NCI-H226 (cell line): ENCODE data around the gene NOL3.
"Not testable (repeated sequence)": the region's sequence is repeated elsewhere in the genome, so short reads cannot be mapped to it uniquely, and the experiment has no call there.

ENCODE experiments used
- DNase-seq: peaks from one replicate; pipeline ENCODE4 v3.0.0-alpha.2; 2015

The NOL3 gene

DNA sequence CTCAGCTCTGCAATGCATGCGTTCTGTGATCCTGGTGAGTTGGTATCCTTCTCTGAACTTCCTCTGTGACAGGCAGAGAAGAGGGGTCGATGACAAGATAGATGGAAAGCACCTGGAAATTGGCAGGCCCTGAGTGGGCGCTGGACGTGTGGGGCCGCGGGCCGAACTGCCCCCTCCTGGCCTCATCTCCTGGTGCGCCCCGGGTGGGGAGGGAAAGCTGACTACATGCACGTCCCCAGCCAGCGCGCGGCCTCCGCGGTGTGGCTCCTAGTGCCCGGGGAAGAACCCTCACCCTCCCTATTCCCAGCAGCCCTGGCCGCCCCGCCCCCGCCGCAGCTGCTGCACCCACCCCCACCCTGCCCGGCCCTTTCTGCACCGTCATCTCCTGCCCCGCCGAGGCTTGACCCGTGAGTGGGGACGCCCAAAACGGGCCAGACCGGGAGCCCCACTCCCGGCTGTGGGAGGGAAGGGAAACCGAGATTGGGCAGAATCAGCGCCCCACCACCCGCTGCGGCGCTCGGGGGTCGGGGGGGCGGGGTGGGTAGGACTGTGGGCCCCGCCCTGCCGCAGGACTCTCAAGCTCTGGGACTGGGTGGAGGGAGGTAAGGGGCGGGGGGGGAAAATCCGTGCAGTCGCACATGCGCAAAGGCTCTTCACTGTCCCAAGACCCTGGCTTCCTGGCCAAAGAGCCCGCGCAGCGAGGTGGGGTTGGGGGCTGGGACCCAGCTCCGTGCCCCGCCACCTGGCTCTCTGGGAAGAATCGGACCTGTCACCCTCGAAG, at the start of gene NOL3:
Gene NOL3, plus strand, starts transcription at position 371 of the 781 bp plus-strand sequence.
- DNase-seq = peak; percentile 67

DNA sequence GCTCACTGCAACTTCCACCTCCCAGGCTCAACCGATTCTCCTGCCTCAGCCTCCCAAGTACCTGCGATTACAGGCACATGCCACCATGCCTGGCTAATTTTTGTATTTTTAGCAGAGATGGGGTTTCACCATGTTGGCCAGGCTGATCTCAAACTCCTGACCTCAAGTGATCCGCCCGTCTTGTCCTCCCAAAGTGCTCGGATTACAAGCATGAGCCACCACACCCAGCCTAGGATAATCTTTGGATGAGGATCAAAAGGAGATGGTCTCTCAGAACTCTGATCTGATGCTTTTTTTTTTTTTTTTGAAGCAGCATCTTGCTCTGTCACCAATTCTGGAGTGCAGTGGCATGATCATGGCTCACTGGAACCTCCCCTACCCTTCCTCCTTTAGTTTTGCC, 47.5 kb upstream of the NOL3 start:
- DNase-seq = not testable (repeated sequence)

DNA sequence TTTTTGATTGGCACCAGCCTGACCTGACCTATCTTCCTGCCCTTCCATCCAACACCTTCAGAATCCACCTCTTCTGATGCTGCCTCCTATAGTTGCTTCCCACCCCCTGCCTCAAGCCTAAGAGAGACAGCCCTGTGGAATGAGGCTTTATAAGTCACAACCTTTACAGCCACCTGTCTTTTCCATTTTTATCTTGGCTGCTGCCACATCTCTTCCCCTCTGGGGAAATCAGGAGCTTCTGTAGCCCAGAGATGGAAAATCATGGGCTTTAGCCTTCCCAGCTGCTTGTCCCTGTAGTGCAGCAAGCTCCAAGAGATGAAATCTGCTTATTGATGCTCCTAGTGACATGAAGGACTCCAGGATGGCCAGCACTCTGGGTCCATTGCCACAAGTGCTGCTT, 41.9 kb upstream of the NOL3 start:
- no peak for DNase-seq

DNA sequence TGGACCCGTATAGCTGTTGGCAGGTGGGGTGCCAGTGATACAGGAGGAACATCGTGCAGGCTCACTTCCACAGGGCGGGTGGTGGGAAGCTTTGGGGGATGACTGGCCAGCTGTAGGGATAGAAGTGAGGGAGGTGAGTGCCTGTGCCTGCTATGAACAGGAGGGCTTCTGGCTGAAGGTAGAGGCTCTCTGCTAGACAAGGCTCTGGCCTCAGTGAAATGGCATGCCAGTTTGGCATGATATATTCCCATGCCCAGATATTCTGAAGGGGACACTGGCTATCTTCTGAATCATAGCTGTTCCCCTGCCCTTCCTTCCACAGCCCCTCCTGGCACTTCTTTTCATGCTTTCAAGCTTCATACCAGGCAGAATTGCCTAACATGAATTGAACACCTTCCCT, 41.5 kb upstream of the NOL3 start:
- no peak for DNase-seq

DNA sequence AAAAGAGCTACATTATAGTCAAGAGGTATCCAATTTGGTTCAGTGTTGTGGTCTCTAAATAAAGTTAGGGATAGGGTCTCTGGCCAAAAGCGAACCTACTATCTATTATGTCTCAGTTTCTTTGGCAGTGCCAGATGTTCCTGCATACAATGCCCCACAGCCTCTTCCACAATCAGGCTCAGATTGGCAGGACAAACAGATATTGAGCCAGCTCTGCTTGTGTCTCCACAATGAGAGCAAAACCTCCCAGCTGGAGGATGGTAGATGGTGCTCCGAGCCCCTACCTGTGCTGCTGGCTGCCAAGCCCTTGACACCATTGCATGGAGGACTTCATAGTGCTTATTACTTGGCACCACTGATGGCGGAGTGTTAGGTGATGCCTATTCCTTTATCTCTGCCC, 40.9 kb upstream of the NOL3 start:
- no peak for DNase-seq

DNA sequence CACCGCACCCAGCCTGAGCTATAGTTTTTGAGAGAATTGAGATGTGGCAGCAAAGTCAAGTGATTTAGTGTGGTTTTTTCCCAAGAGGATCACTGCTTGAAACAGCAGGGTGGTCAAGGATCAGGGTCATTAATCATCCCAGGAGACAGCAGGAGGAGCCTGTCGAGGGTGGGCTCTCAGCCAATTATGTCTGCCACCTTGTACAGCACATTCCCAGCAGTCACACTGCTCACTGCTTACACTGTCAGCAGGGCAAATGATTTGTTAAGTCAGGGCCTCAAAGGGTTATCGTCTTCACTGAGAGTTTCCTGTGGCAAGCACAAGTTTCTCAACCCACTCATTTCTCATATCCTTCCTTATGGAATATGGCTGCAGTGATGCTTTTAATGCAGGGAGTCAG, 32.7 kb upstream of the NOL3 start:
- DNase-seq = peak; percentile 73

DNA sequence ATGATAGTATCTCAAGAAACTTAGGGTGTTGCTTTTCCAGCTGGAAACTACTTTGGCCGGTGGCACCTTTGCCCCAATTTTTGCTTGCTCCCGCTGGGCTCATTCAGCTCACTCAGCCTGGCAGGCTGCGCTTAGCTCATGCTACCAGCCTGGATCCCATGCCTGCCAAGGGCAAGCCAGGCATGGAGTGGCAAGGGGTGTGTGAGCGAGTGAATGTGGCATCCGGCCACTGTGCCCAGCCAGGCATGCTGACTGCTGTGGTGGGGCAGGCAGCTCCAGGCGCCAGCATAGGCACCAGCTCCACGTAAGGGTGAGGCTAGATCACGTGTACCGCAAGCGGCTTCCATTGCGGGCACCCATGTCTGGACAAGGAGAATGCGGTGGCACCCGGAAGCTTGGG, 28.9 kb upstream of the NOL3 start:
- no peak for DNase-seq

DNA sequence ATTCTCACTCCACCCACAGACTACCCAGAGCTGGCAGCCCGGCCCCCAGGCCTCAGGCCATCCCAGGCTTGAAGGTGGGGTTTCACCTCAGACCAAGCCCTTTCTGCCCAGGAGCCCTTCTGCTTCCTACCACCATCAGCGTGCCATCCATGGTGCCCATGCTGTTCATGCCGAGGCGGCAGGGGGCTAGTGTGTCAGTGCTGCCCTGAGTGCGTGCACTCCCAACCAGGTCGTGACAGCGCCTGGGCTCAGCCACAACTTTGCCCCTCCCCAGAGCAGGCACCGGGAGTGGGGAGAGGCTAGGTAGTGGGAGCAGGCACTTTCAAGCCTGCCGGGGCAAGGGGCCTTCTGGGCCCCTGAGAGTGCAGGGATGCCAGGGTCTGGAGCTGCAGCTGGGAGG, 28.0 kb upstream of the NOL3 start:
- no peak for DNase-seq

DNA sequence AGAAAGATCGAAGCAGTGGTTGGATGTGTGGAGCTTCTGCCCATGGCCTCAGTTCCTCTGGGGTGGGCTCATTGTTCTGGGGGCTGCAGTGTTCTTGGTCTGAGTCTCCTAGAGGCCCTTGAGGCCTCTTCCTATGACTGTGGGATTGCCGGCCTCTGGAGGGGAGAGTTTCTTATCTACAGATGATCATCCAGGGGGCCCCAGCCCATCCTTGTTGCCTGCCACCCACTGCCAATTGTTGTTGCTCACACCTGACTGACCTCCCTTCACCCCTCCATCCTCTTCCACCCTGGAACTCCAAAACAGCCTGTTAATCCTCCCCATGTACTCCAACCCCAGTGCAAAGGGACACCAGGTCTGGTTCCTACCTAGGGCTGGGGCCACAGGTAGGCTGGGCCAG, 25.4 kb upstream of the NOL3 start:
- no peak for DNase-seq

DNA sequence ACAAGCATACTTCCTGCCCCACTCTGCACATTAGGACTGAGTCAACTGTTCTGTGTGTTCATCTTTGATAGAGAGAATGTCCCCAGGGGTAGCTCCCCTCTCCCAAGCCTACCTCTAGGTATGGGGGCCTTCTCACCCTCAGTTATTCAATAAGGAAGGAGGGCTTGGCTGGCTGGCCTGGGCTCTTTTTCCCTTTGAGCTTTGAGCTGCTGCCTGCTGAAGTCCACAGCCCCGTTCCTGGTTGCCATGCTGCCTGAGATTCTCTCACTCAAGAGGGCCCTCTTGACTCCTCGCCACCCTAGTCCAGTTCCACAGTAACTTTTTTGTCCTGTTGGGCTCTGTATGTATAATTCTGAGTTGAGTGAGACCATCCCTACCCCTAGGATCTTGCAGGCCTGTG, 24.6 kb upstream of the NOL3 start:
- no peak for DNase-seq

DNA sequence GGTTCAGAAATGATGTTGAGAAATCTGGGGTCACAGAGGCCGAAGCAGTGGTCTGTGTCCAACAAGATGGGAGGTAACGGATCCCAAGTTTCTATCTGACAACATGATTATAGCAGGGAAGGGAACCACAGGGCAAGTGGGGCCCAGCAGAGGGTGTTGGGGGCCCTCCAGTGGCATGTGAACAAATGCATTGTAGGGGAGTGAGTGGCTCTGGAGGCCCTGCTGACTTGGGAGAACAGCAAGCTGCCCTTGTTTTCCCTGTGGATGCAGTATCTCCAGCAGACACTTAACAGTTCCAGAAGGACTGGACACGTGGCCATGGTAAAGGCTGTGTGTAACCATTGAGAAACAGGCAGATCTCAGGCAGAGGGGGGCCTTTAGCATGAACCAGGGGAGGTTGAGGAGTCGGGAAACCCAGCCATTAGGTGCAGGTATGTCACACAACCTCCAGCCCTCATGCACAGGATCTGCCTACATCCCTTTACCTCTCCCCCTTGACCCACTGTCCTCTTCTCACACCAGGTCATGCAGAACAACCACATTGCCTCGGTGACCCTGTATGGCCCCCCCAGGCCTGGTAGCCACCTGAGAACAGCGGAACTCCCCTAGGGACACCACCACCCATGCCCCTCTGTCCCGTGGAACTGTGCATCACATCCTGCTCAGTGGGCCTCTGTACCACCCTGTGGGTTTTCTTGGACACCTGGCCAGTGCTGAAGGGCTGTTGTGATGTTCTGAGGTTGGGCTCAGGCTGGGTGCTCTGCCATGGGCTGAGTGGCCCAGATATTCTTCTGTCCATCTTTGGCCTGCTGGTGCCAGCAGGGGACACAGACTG, 23.6 kb upstream of the NOL3 start:
- DNase-seq = no peak

DNA sequence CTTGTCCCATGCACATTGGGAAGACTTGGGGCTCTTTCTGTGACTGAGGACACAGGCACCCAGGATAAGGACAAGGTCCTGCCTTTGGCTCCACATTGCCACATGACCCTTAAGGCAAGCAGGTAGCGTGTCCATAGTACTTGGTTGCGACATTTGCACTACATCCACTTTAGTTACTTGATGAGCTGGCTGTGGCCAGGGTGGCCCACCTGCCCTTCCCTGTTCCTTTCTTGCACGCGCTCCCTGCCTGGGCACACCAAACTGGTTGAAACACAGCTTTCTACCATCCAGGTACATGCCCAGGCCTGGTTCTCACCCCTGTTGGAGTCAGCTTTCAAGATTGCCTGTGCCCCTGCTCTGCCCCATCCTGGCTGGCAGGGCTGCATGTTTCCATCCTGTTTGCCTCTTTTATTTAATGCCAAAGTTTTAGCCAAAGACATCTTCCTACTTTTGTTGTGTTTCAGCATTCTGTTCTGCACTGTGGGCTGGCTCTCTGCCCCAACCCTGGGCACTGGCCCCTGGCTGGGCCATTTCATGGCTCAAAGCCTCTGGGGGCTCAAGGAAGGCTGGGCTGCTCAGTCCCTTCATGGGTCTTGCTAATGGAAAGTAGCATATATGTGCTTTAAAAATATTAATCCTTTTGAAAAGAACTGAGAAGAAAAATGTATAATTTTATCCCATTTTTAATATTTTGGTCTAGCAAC, 22.7 kb upstream of the NOL3 start:
- DNase-seq = no peak

DNA sequence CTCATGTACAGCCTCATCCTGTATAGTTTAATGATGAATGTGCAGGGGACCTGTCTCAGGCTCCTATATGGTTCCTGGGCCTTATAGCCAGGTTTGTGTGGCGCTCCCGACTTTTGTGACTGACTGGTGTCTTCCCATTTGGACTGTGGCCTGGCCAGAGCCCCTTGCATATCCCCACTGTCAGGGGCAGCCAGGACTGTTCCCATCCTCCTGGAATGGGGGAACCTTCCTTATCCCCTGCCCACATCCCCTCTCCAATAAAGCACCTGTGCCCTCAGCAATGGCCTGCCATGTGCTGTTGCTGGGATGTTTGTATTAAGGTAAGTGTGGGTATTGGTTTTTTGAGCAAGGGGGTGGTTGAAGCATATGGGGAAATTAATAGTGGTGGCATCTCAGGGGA, 22.1 kb upstream of the NOL3 start:
- DNase-seq = no peak

DNA sequence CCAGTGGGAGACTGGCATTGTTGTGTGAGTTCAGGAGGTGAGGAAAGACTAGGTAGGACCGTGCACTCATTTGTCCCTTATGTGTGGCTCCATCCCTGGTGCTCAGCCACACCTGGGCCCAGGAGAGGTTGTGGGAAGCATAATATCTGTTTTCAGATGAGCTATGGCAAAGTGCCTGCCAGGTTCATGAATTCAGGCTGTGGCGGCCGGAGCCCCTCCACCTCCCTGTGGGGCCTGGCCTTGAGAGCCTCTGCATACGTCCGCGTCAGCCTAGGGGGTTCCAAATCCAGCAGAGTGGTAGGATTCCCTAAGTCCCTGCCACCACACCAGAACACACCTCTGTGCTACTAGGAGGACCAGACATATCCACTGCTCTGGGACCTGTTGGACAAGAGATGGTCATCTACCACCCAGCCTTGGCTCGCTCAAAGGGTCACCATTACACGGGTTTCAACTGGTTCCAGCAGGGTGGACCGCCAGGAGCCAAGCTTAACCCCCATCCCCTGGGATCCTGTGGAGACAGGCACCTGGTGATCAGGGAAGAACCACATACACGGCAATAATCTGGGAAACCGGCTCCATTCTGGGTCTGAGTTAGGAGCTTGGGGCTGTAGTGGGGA, 21.6 kb upstream of the NOL3 start:
- no peak for DNase-seq

DNA sequence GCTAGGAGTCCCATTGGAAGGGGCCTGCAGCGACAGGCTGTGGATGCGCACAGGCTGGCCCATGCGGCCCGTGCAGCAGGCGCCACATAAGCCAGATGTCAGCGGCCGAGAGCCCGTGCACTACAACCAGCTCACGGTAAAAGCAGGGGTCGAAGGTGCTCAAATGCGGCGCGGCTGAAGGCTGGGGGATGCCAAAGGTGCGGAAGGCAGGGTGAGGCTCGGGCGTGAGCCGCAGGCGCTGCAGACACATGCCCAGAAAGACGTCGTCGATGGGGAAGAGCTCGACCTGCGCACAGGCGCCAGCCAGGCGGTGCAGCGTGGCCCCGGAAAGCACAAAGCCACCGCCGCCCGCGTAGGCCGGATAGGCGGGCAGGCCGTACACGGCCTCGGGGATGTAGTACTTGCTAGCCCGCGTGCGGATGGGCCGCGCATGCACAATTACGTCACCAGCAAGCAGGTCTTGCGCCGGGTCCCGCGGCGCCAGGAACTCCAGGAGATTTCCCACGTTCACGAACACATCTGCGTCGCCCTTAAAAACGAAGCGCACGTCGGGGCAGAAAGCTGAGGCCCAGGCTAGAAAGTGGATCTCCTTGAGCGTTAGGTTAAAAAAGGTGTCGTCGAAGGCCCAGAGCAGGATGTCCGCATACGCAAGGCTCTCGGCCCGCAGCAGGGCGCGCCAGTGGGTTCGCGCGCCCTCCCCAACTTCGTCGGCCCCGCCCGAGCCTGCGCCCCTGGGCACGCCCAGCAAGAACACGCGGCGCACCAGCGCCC, 20.9 kb upstream of the NOL3 start:
- DNase-seq = no peak

DNA sequence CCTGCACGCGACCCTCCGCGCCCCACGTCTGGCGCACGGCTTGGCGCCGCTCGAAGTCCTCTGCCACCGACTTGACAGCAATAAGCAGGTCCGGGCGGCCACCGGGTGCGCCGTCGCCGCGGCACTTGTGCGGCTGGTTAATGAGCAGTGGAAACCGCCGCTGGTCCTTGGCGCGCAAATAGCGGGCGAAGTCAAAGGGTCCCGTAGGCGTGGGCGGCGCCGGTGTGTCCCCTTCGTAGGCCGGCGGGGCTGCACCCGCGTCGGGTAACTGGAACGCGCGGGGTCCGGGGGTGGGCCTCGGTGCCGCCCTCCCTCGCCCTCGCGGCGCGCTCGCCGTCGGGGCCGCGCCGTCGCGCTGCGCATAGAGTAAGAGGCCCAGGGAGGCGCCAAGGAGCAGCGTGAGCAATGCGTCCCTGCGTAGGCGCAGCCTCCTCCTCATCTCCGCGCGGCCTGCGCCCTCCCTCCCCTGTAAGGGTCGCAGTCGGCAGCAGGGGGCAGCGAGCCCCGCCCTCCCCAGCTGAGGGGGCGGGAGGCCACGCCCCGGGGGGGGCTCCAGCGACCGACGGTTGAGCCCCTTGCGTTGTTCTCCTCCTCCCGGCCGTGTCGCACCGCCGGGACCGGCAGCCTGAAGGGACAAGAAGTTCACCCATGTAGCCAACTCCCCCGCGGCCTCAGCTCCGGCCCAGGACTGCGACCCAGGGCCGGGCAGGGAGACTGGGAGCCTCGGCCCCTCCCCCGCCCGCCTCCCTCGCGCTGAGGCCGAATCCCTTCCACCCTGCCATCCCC, 20.1 kb upstream of the NOL3 start:
- DNase-seq = no peak

DNA sequence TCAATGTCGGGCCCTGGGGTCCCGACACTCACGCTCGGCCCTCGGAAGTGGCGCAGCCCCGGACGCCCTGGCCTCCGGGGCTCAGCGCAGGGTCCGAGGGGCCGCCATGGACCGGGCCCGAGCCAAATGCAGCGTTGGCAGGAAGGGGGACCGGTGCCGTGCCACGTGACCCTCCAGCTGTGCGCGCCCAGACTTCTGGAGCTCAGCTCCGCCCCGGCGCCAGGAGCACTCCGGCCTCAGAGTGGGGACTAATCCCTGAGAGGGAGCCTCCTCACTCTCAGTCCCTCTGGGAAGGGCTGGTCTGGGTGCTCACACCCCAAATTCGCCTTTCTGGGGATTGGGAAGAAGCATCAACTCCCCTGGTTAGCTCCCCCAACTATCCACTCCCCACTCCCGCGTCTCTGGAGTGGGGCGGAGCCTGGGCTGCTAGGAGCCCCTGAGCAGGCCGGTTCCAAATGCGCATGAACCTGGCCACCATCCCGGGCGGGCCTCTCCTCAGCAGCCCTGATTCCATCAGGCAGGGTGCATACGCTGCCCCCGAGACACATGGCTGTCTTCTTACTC, 19.4 kb upstream of the NOL3 start, which contains the start of gene B3GNT9:
Gene B3GNT9, minus strand, starts transcription at position 166 of the 564 bp plus-strand sequence. CDS start 513 bp downstream, outside the sequence.
- DNase-seq = peak; percentile 78

DNA sequence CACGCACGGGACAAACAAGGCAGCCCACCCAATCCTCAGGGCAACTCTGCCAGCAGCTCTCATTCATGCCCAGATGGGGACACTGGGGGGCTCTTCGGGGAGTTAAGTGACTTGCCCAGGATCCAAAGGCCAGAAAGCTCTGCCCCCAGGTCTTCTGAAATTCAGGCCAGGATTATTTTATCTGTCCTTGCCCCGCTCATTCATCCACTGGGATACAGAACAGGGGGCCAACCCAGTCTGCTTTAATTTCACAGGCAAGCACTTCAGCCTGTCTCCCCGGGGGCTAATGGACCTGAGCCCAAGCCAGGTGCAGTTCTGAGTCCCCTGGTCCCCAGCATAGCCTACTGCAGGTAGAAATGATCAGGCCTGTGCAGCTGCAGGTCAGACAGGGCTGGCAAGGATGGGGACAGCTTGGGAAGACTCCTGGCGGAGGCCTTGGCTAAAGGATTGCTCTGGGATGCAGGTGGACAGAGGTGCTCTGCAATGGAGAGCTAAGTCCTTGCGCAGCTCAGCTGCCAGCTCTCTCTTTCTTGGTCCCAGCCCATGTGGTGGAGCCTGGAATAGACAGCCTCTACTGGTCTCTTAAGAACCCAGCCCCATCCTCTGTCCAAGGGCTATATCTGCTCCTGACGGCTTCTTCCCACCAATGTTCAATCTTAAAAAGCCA, 18.8 kb upstream of the NOL3 start:
- DNase-seq = no peak

DNA sequence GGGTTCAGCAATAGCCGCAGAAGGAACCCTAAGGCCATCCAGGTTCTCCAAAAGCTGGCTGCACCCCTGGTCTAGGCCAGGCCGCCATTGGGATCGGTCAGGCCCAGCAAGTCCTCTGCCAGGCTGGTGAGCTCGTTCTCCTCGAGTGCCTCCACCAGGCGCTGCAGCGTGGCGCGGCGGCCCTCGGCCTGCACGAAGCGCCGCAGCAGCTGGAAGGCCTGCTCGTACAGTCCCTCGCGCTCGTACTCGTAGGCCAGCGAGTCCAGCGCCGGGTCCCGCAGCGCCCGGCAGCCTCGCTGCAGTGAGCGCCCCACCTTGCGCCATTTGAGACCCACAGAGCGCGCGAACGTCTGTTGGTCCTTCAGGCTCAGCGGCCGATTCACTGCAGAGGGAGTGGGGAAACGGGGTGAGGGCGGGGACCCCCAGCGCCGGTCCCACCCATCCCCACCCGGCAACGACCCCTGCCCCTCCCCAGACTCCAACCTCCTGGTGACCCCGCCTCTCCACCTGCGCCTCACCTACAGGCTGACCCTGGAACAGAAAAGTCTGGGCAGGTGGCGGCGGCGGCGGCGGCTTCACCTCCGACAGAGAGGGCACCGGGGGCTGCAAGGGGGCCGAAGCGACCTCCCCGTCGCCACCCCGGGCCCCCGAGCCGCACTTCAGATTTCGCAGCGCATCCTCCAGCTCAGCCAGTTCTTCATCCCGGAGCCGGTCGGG, 15.6 kb upstream of the NOL3 start:
- DNase-seq = no peak
